ENCODE measurements around the gene SF3B1. TPM values are rescaled to one million over a fixed set of nuclear protein-coding genes. Genes with fewer than 3 reads are reported as not detected.

Gene SF3B1, protein sequence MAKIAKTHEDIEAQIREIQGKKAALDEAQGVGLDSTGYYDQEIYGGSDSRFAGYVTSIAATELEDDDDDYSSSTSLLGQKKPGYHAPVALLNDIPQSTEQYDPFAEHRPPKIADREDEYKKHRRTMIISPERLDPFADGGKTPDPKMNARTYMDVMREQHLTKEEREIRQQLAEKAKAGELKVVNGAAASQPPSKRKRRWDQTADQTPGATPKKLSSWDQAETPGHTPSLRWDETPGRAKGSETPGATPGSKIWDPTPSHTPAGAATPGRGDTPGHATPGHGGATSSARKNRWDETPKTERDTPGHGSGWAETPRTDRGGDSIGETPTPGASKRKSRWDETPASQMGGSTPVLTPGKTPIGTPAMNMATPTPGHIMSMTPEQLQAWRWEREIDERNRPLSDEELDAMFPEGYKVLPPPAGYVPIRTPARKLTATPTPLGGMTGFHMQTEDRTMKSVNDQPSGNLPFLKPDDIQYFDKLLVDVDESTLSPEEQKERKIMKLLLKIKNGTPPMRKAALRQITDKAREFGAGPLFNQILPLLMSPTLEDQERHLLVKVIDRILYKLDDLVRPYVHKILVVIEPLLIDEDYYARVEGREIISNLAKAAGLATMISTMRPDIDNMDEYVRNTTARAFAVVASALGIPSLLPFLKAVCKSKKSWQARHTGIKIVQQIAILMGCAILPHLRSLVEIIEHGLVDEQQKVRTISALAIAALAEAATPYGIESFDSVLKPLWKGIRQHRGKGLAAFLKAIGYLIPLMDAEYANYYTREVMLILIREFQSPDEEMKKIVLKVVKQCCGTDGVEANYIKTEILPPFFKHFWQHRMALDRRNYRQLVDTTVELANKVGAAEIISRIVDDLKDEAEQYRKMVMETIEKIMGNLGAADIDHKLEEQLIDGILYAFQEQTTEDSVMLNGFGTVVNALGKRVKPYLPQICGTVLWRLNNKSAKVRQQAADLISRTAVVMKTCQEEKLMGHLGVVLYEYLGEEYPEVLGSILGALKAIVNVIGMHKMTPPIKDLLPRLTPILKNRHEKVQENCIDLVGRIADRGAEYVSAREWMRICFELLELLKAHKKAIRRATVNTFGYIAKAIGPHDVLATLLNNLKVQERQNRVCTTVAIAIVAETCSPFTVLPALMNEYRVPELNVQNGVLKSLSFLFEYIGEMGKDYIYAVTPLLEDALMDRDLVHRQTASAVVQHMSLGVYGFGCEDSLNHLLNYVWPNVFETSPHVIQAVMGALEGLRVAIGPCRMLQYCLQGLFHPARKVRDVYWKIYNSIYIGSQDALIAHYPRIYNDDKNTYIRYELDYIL
- total RNA-seq, result 100 to 1,000 TPM; 332 to 339 TPM

DNA sequence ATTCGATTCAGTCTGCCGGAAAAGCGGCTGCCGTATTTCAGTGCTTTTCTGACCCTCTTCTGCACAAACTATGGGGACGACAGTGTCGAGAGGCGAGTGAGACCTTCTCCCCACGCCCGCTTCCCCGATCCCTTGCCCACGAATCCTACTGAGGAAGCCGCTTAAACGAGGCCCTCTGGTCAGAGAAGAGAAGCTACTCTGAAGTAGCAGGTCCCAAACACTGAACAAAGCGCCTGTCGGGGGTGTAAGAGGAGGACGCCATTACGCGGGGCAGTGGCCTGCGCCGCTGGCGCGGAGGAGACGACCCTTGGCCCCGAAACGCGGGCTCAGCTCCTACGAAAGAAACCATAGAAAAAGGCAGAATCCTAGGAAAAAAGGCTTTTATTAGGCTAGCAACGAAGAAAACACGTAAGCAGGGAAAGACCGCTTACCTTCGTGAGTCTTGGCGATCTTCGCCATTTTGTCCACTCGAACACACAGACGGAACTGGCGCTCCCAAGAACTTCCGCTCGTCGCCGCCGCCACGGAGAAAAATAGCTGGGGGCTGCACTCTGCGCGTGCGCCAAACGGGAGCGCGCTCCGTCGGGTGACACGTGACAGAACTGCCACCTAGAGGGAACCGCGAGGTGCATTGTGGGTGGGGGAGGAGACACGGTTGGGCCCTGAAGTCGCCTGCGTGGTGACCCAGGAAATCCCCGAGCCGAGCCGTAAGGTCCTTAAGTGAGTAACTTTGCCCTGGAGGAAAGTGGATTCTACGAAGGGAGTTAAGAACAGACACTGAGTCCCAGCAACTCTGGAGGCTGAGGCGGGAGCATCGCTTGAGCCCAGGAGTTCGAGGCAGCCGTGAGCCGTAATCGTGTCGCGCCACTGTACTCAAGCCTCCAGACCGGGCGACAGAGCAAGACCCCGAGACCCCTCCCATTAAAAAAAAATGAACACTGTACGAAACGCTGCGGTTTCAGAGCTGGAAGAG, at the start of gene SF3B1:
TSS of gene SF3B1 (minus strand) at position 488 of the 973 bp plus-strand sequence. CDS start at position 459, 29 bp downstream.

DNA sequence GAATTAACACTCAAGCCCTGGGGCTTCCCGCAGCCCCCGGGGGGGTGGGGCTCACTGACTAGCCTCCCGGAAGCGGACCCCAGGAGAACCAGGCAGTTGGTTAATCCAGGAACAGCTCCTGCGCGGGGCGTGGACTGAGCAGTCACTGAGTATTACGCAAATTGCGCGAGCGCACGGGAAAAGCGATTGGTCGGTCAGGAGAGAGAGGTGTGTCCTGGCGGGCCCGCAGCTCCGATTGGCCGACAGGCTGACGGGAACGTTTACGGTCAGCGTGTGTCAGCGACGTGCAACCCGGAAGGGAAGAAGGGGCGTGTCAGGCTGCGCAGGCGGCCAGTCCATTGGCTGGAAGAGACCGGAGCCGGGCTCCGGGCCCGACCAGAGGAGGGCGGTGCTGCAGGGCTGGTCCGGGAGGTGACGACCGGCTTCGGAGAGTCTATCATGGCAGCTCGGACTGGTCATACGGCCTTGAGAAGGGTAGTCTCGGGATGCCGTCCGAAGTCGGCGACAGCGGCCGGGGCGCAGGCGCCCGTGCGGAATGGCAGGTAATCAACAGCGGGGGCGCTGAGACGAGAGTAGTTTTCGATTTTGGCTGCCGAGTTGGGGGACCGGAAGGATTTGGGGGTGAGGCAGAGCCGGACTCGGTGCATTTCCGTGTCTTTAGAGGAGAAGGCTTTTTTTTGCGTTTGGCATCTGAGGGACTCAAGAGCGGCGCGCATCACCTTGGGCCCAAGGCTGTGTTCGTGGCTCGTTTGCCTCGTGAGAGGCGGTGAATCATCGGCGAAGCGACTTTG, 18.5 kb upstream of the SF3B1 start, which contains the start of gene COQ10B:
TSS of gene COQ10B (plus strand) at position 430 of the 791 bp plus-strand sequence. CDS start at position 439, 9 bp downstream.

Other genes with a start within 250 kb of the SF3B1 start
- gene ANKRD44, start 124.2 kb downstream of the SF3B1 start, total RNA-seq, result 100 to 1,000 TPM; 214 to 242 TPM
- 10 to 100 TPM; 17.6 to 18.6 TPM for gene COQ10B, start 18.5 kb upstream of the SF3B1 start, total RNA-seq
- 100 to 1,000 TPM; 179 to 183 TPM for gene HSPD1, start 64.8 kb upstream of the SF3B1 start, total RNA-seq
- gene HSPE1, start 65.4 kb upstream of the SF3B1 start, total RNA-seq, result 10 to 100 TPM; 73.8 to 74.3 TPM
- 10 to 100 TPM; 17.2 TPM for gene MOB4, start 81.0 kb upstream of the SF3B1 start, total RNA-seq
- gene RFTN2, start 240.6 kb upstream of the SF3B1 start, total RNA-seq, result not detected